H9 (cell line): ENCODE data around the gene PCNX2. TPM values are rescaled to one million over a fixed set of nuclear protein-coding genes. Genes with fewer than 3 reads are reported as not detected.

ENCODE experiments used
- DNase-seq: peaks from one replicate; pipeline ENCODE4 v3.0.0-alpha.2; 2017
- H2AFZ ChIP-seq: one replicate; pipeline ENCODE4 v1.6.1; 2013; ENCODE audit warnings: mild to moderate bottlenecking, low read length, control low read depth, moderate library complexity
- H2AK5ac ChIP-seq: 2 replicates; pipeline ENCODE4 v1.6.1; 2013; ENCODE audit warnings: low read length, control low read depth, mixed read lengths; ENCODE audit not compliant: insufficient read length
- H2BK120ac ChIP-seq: one replicate; pipeline ENCODE4 v1.6.1; 2013; ENCODE audit warnings: low read depth, mild to moderate bottlenecking, low read length, control low read depth, inconsistent platforms; ENCODE audit not compliant: poor library complexity, severe bottlenecking
- H2BK12ac ChIP-seq: 2 replicates; pipeline ENCODE4 v1.6.1; 2013; ENCODE audit warnings: low read length, control low read depth, mixed read lengths, low read depth; ENCODE audit not compliant: insufficient read length
- H2BK15ac ChIP-seq: 2 replicates; pipeline ENCODE4 v1.6.1; 2013; ENCODE audit warnings: low read depth, low read length, control low read depth
- H2BK20ac ChIP-seq: one replicate; pipeline ENCODE4 v1.6.1; 2013; ENCODE audit warnings: low read depth, mild to moderate bottlenecking, low read length, control low read depth, inconsistent platforms; ENCODE audit not compliant: poor library complexity, severe bottlenecking
- H2BK5ac ChIP-seq: 2 replicates; pipeline ENCODE4 v1.6.1; 2013; ENCODE audit warnings: low read length, control low read depth, mixed read lengths; ENCODE audit not compliant: insufficient read length
- H3K14ac ChIP-seq: 2 replicates; pipeline ENCODE4 v1.6.1; 2013; ENCODE audit warnings: low read length, control low read depth; ENCODE audit not compliant: insufficient read depth
- H3K18ac ChIP-seq: 2 replicates; pipeline ENCODE4 v1.6.1; 2013; ENCODE audit warnings: low read depth, mild to moderate bottlenecking, mixed read lengths, low read length, control low read depth; ENCODE audit not compliant: insufficient read length
- H3K23ac ChIP-seq: 2 replicates; pipeline ENCODE4 v1.6.1; 2013; ENCODE audit warnings: low read length, control low read depth, mixed read lengths, low read depth; ENCODE audit not compliant: insufficient read length
- H3K23me2 ChIP-seq: 2 replicates; pipeline ENCODE4 v1.6.1; 2013; ENCODE audit warnings: low read depth, mild to moderate bottlenecking, mixed read lengths, low read length, control low read depth; ENCODE audit not compliant: insufficient read length, poor library complexity, severe bottlenecking
- H3K27ac ChIP-seq: 2 replicates; pipeline ENCODE4 v1.5.1; 2013; ENCODE audit warnings: low read length, control low read depth, mixed read lengths, low read depth; ENCODE audit not compliant: insufficient read length
- H3K27me3 ChIP-seq: 2 replicates; pipeline ENCODE4 v1.6.1; 2013; ENCODE audit warnings: low read length, control low read depth, inconsistent platforms; ENCODE audit not compliant: insufficient read depth
- H3K4ac ChIP-seq: 2 replicates; pipeline ENCODE4 v1.6.1; 2013; ENCODE audit warnings: low read depth, mild to moderate bottlenecking, control low read depth, inconsistent platforms, low read length, moderate library complexity
- H3K4me1 ChIP-seq: 2 replicates; pipeline ENCODE4 v1.6.1; 2013; ENCODE audit warnings: low read length, control low read depth, inconsistent platforms; ENCODE audit not compliant: insufficient read depth
- H3K4me2 ChIP-seq: 2 replicates; pipeline ENCODE4 v1.6.1; 2013; ENCODE audit warnings: low read length, control low read depth, mixed read lengths; ENCODE audit not compliant: insufficient read length, insufficient read depth
- H3K56ac ChIP-seq: 2 replicates; pipeline ENCODE4 v1.6.1; 2013; ENCODE audit warnings: low read depth, mild to moderate bottlenecking, mixed read lengths, low read length, control low read depth; ENCODE audit not compliant: insufficient read length
- H3K79me1 ChIP-seq: 2 replicates; pipeline ENCODE4 v1.6.1; 2013; ENCODE audit warnings: low read depth, mild to moderate bottlenecking, moderate library complexity, low read length, control low read depth, inconsistent platforms; ENCODE audit not compliant: insufficient read depth, poor library complexity, severe bottlenecking
- H3K79me2 ChIP-seq: 2 replicates; pipeline ENCODE4 v1.6.1; 2013; ENCODE audit warnings: low read length, control low read depth, inconsistent platforms; ENCODE audit not compliant: insufficient read depth
- H3K9ac ChIP-seq: 2 replicates; pipeline ENCODE4 v1.6.1; 2013; ENCODE audit warnings: low read length, control low read depth, mixed read lengths; ENCODE audit not compliant: insufficient read length; ENCODE audit errors: extremely low read depth
- H3K9me3 ChIP-seq: one replicate; pipeline ENCODE4 v1.6.1; 2013; ENCODE audit warnings: low read depth, low read length, inconsistent platforms; ENCODE audit not compliant: control insufficient read depth
- H3T11ph ChIP-seq: one replicate; pipeline ENCODE4 v1.6.1; 2013; ENCODE audit warnings: mild to moderate bottlenecking, low read length, control low read depth, inconsistent platforms
- H4K20me1 ChIP-seq: one replicate; pipeline ENCODE4 v1.6.1; 2013; ENCODE audit not compliant: control insufficient read depth, insufficient read length, insufficient read depth
- H4K5ac ChIP-seq: 2 replicates; pipeline ENCODE4 v1.6.1; 2013; ENCODE audit warnings: low read depth, mild to moderate bottlenecking, mixed read lengths, low read length, control low read depth; ENCODE audit not compliant: insufficient read length
- H4K8ac ChIP-seq: replicated peaks from 2 replicates; pipeline ENCODE4 v1.6.1; 2013; ENCODE audit warnings: low read length, control low read depth, mixed read lengths, low read depth; ENCODE audit not compliant: insufficient read length
- H4K91ac ChIP-seq: 2 replicates; pipeline ENCODE4 v1.6.1; 2013; ENCODE audit warnings: low read depth, mild to moderate bottlenecking, moderate library complexity, mixed read lengths, low read length, control low read depth; ENCODE audit not compliant: insufficient read length
- H3K27ac Mint-ChIP-seq, 3 experiments: 2 replicates in 2 of 3; 3 replicates in 1 of 3; pipeline ENCODE4 v1.8.0; 2020 to 2021; ENCODE audit warnings: mixed read lengths in 3 of 3, mild to moderate bottlenecking in 1 of 3, moderate library complexity in 1 of 3
- H3K27me3 Mint-ChIP-seq: 2 replicates; pipeline ENCODE4 v1.8.0; 2021; ENCODE audit warnings: low read depth, mild to moderate bottlenecking, moderate library complexity, mixed read lengths
- H3K36me3 Mint-ChIP-seq, 3 experiments: 2 replicates in 2 of 3; 3 replicates in 1 of 3; pipeline ENCODE4 v1.8.0; 2020 to 2021; ENCODE audit warnings: low read depth in 3 of 3, mixed read lengths in 3 of 3; ENCODE audit not compliant: insufficient read depth in 1 of 3
- H3K4me1 Mint-ChIP-seq, 2 experiments: 2 replicates each; pipeline ENCODE4 v1.8.0; 2020; ENCODE audit warnings: mixed read lengths in 2 of 2
- H3K4me3 Mint-ChIP-seq, 2 experiments: 2 replicates in 1 of 2; 3 replicates in 1 of 2; pipeline ENCODE4 v1.8.0; 2020 to 2021; ENCODE audit warnings: mild to moderate bottlenecking in 2 of 2, mixed read lengths in 2 of 2, moderate library complexity in 1 of 2
- H3K9me3 Mint-ChIP-seq, 2 experiments: 2 replicates in 1 of 2; 3 replicates in 1 of 2; pipeline ENCODE4 v1.8.0; 2020; ENCODE audit warnings: mild to moderate bottlenecking in 2 of 2, mixed read lengths in 2 of 2, moderate library complexity in 1 of 2
- WGBS: extraction: QIAGEN DNeasy Blood & Tissue Kit; methylation state at CpG from one replicate; pipeline ENCODE4 v1.1.7; 2013; ENCODE audit warnings: missing lambda C conversion rate, low lambda C conversion rate, mixed read lengths; ENCODE audit not compliant: insufficient read length; ENCODE audit errors: extremely low coverage; 5-methylcytosine and 5-hydroxymethylcytosine counted together
- total RNA-seq: library from RNA; stranded (reverse); gene quantifications from 2 replicates; pipeline ENCODE4 v1.2.1, GENCODE V29; 2021
- TF ChIP-seq, protein P1 (sequence below): fragments of 200-600 bp; sonication (generic); conservative IDR thresholded peaks from 3 replicates; pipeline ENCODE4 v1.8.0; 2021; ENCODE audit warnings: antibody characterized with exemption, mild to moderate bottlenecking

The PCNX2 gene
- total RNA-seq, 1 experiment from 2014 or later: 45.1 TPM

DNA sequence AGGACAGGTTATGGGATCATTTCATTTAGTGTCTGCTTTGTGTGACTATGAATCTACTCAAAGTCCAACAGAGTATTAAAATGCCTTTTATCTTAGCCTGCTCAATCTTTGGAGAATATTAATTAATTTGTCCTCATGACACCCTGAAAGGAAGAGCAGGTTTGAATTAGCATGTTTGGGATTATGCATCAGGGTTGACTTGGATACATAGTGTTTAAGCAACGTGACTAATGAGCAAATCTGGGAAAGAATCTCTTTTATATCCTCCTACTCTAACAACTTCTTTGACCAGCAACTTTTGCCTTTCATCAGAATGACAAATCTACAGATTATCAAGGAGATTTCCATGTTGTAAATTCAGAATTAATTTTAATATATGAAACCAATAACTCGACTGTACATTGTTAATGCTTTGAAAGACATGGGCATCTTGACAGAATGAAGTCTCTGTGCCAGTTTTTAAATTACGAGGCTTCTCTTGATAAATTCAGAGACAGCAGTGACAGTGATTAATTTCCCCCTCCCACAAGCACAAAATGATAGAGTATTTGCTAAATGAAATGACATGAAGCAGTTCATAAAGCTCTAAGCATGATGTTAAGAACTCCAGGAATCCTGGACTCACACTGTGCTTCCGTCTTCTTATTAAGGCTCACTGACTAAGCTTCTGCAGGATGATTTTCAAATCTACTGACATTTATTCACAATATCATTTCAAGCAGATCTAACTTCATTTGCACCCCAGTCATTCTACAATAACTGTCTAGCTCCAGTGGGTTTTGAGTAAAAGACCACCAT is 156.5 kb downstream of the PCNX2 start:
- Histone ChIP-seq H3K9ac (no peak overlapping the region), H3K23ac (no peak overlapping the region), H3K18ac (no peak overlapping the region), H3K4me1 (no peaks in the 10 kb centered on the region), H4K8ac (no peak overlapping the region), H3K79me1 (no peaks in the 10 kb centered on the region), H4K5ac (no peak overlapping the region), H2BK120ac (no peak overlapping the region), H3K4ac (no peak overlapping the region), H4K91ac (no peak overlapping the region), H2AK5ac (no peak overlapping the region), H2BK20ac (no peak overlapping the region), H2AFZ (no peak overlapping the region), H3K79me2 (no peaks in the 10 kb centered on the region), H3T11ph (no peak overlapping the region), H2BK15ac (no peak overlapping the region), H3K9me3 (no peaks in the 10 kb centered on the region), H3K14ac (no peak overlapping the region), H2BK12ac (no peak overlapping the region), H3K27ac (no peak overlapping the region), H4K20me1 (no peaks in the 10 kb centered on the region), H3K56ac (no peak overlapping the region), H3K27me3 (no peaks in the 10 kb centered on the region), H3K23me2 (no peaks in the 10 kb centered on the region), H3K4me2 (no peak overlapping the region), H2BK5ac (no peak overlapping the region)
- no CpG with 5 or more reads among the region's 4 CpGs for WGBS
- H3K4me1 Mint-ChIP-seq: peaks cover 0 to 4% of the 10 kb centered on the region in 2 experiments; a peak in 1 of 4 replicates
- H3K27ac Mint-ChIP-seq: no peak overlapping the region
- no peaks in the 10 kb centered on the region for H3K9me3 Mint-ChIP-seq
- H3K36me3 Mint-ChIP-seq: peaks cover 11 to 30% (median 16%) of the 10 kb centered on the region in 3 experiments; a peak in 6 of 7 replicates
- DNase-seq: no peak
- H3K27me3 Mint-ChIP-seq: no peaks in the 10 kb centered on the region
- TF ChIP-seq, protein P1, sequence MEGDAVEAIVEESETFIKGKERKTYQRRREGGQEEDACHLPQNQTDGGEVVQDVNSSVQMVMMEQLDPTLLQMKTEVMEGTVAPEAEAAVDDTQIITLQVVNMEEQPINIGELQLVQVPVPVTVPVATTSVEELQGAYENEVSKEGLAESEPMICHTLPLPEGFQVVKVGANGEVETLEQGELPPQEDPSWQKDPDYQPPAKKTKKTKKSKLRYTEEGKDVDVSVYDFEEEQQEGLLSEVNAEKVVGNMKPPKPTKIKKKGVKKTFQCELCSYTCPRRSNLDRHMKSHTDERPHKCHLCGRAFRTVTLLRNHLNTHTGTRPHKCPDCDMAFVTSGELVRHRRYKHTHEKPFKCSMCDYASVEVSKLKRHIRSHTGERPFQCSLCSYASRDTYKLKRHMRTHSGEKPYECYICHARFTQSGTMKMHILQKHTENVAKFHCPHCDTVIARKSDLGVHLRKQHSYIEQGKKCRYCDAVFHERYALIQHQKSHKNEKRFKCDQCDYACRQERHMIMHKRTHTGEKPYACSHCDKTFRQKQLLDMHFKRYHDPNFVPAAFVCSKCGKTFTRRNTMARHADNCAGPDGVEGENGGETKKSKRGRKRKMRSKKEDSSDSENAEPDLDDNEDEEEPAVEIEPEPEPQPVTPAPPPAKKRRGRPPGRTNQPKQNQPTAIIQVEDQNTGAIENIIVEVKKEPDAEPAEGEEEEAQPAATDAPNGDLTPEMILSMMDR: no peak
- no peak overlapping the region for H3K4me3 Mint-ChIP-seq
